ENCODE data around the gene IQGAP2.
"Not testable (repeated sequence)": the region's sequence is repeated elsewhere in the genome, so short reads cannot be mapped to it uniquely, and the experiment has no call there.

IQGAP2 gene

DNA sequence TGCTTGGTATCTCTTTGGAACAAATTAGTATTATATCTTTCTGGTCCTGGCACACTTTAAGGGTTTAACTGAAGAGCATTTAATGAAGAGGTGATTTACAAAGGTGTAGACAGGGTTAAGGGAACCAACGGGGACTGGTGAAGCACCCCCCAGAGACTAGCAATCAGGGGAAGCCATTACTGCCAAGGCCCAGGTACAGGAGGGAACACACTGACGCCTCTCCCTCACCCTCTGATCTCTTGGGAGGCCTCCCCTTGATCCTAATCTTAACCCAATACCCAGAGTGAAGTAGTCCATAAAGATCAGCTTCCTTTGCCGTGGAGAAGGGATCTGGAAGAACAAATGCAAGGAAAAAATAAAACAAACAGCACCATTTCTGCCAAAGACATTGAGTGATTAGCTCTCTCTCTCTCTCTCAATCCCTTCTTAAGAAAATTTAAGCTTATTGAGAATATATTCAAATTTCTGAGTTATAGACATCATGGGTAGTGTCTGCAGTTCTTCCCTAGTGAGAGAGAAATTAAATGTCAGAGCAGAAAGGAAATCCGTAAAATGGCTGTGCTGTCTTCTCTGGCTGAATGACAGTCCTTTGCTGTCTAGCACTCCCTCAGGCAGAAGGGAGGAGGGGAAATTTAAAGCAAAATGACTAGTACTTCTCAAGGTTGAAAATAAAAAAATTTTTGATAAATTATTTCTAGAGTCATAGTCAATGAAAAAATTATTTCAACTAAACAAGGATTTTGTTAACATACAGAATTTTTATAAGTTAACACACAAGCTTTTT lies 332.9 kb downstream of the IQGAP2 start:
- no peak overlapping the region for H3K4me3 ChIP-seq (ENCODE audit: low read length in 2 of 2)
- H3K27ac ChIP-seq (ENCODE audit: low read length) = no peak overlapping the region

DNA sequence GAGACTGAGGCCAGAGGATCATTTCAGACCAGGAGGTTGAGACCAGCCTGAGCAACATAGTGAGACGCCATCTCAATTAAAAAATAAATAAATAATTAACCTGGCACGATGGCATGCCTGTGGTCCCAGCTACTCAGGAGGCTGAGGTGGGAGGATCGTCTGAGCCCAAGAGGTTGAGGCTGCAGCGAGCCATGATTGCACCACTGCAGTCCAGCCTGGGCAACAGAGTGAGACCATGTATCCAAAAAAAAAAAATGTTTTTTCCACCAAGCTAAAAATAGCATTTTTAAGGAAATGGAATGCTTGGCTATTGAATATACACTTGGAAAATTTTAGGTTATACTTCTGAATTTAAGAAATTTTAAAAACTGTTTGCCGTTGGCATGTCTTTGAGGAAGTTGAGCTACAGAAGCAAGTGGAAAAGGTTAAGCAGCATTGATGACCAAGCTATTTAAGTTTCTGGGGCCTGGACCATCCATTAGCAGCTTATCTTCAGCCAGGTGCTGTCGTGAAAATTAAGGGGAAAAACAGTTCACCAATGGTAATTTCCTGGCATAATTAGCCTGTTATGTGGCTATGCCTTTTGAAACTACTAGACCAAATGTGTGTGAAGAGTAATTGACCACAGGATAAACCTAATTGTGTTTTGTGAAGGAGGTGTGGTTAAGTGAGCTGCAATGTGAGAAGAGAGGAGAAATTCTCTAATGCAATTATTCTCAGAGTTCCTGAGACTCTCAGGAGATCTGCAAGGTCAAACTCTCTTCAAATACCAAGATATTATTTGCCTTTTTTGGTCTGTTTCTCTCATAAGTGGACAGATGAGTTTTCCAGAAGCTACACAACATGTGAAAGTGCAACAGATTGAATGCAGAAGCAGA lies 333.8 kb downstream of the IQGAP2 start:
- Histone ChIP-seq H3K36me3 (ENCODE audit: control insufficient read depth in 2 of 2, insufficient read depth in 2 of 2, low read length in 2 of 2) (no peaks in the 10 kb centered on the region), H3K4me3 (ENCODE audit: low read length in 2 of 2) (no peak overlapping the region), H3K27me3 (ENCODE audit: control insufficient read depth in 1 of 2, insufficient read depth in 2 of 2, low read length in 2 of 2) (no peaks in the 10 kb centered on the region), H3K9me3 (ENCODE audit: control insufficient read depth in 2 of 2, low read length in 2 of 2) (no peaks in the 10 kb centered on the region), H3K9ac (ENCODE audit: low read length in 2 of 2) (no peak overlapping the region), H3K4me1 (ENCODE audit: control insufficient read depth, insufficient read depth, low read length) (no peaks in the 10 kb centered on the region), H3K27ac (ENCODE audit: low read length) (no peak overlapping the region)

More for the DNA sequence above, 332.9 kb downstream of the IQGAP2 start:
- peaks cover 0 to 1% of the 10 kb centered on the region in 2 donors for H3K9me3 ChIP-seq (ENCODE audit: control insufficient read depth in 2 of 2, low read length in 2 of 2)
- H3K9ac ChIP-seq (ENCODE audit: low read length in 2 of 2) = no peak overlapping the region
- H3K36me3 ChIP-seq (ENCODE audit: control insufficient read depth in 2 of 2, insufficient read depth in 2 of 2, low read length in 2 of 2) = no peaks in the 10 kb centered on the region
- no peaks in the 10 kb centered on the region for H3K27me3 ChIP-seq (ENCODE audit: control insufficient read depth in 1 of 2, insufficient read depth in 2 of 2, low read length in 2 of 2)
- H3K4me1 ChIP-seq (ENCODE audit: control insufficient read depth, insufficient read depth, low read length) = no peaks in the 10 kb centered on the region

DNA sequence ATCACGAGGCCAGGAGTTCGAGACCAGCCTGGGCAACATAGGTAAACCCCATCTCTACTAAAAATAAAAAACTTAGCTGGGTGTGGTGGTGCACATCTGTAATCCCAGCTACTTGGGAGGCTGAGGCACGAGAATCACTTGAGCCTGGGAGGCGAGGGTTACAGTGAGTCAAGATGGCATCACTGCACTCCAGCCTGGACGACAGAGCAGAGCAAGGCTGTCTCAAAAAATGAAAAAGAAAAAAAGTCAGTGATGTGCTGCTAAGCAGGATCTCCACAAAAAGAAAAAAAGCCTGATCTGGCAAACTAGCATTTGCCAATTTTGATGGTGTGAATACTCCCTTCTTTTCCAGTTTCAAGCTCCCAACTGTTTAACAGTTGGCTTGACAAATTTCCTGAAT lies 334.8 kb downstream of the IQGAP2 start:
- H3K9ac ChIP-seq (ENCODE audit: low read length in 2 of 2) = no peak overlapping the region
- no peak overlapping the region for H3K4me3 ChIP-seq (ENCODE audit: low read length in 2 of 2)
- no peaks in the 10 kb centered on the region for H3K36me3 ChIP-seq (ENCODE audit: control insufficient read depth in 2 of 2, insufficient read depth in 2 of 2, low read length in 2 of 2)
- H3K4me1 ChIP-seq (ENCODE audit: control insufficient read depth, insufficient read depth, low read length) = no peaks in the 10 kb centered on the region
- H3K27ac ChIP-seq (ENCODE audit: low read length) = no peak overlapping the region
- H3K9me3 ChIP-seq (ENCODE audit: control insufficient read depth in 2 of 2, low read length in 2 of 2) = no peaks in the 10 kb centered on the region
- no peaks in the 10 kb centered on the region for H3K27me3 ChIP-seq (ENCODE audit: control insufficient read depth in 1 of 2, insufficient read depth in 2 of 2, low read length in 2 of 2)

DNA sequence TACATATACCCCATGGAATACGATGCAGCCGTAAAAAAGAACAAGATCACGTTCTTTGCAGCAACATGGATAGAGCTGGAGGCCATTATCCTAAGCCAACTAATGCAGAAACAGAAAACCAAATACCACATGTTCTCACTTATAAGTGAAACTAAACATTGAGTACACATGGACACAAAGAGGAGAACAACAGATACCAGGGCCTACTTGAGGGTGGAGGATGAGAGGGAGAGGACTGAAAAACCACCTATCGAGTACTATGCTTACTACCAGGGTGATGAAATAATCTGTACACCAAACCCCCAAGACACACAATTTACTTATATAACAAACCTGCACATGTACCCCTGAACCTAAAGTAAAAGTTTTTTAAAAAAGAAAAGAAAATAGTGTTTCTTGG lies 338.4 kb downstream of the IQGAP2 start:
- H3K9ac ChIP-seq (ENCODE audit: low read length in 2 of 2); H3K4me1 ChIP-seq (ENCODE audit: control insufficient read depth, insufficient read depth, low read length); H3K4me3 ChIP-seq (ENCODE audit: low read length in 2 of 2); H3K9me3 ChIP-seq (ENCODE audit: control insufficient read depth in 2 of 2, low read length in 2 of 2); H3K27ac ChIP-seq (ENCODE audit: low read length); H3K27me3 ChIP-seq (ENCODE audit: control insufficient read depth in 1 of 2, insufficient read depth in 2 of 2, low read length in 2 of 2); H3K36me3 ChIP-seq (ENCODE audit: control insufficient read depth in 2 of 2, insufficient read depth in 2 of 2, low read length in 2 of 2): not testable (repeated sequence)

DNA sequence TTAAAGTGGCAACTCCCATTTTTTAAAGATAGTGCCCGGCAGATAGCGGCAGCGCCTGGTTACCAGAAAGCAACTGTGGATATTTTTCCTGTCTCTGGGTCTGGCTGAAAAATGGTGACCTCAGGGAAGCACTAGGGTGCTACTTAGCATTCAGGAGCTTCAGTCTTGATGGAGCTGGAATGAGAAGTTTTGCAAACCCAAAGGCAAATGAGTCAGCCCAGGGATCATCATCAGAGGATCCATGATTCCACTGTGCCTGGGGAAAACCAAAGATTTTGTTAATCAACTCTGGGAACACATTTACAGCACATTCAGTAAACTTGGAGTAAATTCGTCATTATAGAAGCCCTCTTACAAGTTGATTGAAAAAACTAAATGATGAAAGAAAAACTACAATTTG lies 339.5 kb downstream of the IQGAP2 start:
- no peak overlapping the region for H3K27ac ChIP-seq (ENCODE audit: low read length)

DNA sequence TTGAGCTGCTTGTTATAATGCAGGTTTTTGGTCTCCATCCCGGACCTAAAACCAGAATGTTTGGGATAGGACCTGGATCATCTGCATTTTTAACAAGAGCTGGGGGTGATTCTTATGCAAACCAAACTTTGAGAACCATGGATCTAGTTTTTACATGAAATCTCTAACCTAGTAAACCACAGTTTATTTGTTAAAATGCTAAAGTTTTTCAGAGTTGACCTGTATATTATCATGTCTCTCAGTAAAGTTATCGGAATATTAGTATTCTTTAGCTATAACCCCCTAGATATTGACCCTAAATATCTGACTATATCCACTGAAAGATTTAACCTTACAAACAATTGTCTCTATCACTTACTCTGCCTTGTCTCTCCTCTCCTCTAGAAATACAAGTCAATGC lies 341.5 kb downstream of the IQGAP2 start:
- H3K4me1 ChIP-seq (ENCODE audit: control insufficient read depth, insufficient read depth, low read length) = no peaks in the 10 kb centered on the region
- H3K36me3 ChIP-seq (ENCODE audit: control insufficient read depth in 2 of 2, insufficient read depth in 2 of 2, low read length in 2 of 2) = no peaks in the 10 kb centered on the region
- H3K27ac ChIP-seq (ENCODE audit: low read length) = no peak overlapping the region
- H3K4me3 ChIP-seq (ENCODE audit: low read length in 2 of 2) = no peak overlapping the region
- H3K27me3 ChIP-seq (ENCODE audit: control insufficient read depth in 1 of 2, insufficient read depth in 2 of 2, low read length in 2 of 2) = no peaks in the 10 kb centered on the region
- H3K9ac ChIP-seq (ENCODE audit: low read length in 2 of 2) = no peak overlapping the region
- no peaks in the 10 kb centered on the region for H3K9me3 ChIP-seq (ENCODE audit: control insufficient read depth in 2 of 2, low read length in 2 of 2)

More for the DNA sequence above, 339.5 kb downstream of the IQGAP2 start:
- H3K4me3 ChIP-seq (ENCODE audit: low read length in 2 of 2) = no peak overlapping the region
- no peaks in the 10 kb centered on the region for H3K36me3 ChIP-seq (ENCODE audit: control insufficient read depth in 2 of 2, insufficient read depth in 2 of 2, low read length in 2 of 2)
- no peaks in the 10 kb centered on the region for H3K4me1 ChIP-seq (ENCODE audit: control insufficient read depth, insufficient read depth, low read length)
- H3K27me3 ChIP-seq (ENCODE audit: control insufficient read depth in 1 of 2, insufficient read depth in 2 of 2, low read length in 2 of 2) = no peaks in the 10 kb centered on the region
- no peaks in the 10 kb centered on the region for H3K9me3 ChIP-seq (ENCODE audit: control insufficient read depth in 2 of 2, low read length in 2 of 2)
- H3K9ac ChIP-seq (ENCODE audit: low read length in 2 of 2) = no peak overlapping the region

DNA sequence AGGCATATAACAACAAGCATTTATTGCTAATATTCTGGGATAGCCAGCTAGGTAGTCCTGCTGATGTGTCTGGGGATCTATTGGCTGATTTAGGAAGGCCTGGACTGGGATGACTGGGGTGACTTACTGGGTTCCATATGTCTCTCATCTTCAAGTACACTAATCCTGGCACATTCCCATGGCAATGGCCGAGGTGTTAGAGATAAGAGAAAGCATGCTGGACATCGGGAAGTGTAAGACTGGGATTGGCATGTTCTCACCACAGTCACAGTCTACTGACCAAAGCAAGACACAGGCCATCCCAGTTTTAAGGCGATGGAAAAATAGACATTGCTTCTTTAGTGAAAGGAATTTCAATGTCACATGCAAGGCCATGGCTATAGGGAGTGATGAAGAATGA lies 342.6 kb downstream of the IQGAP2 start:
- Histone ChIP-seq H3K9me3 (ENCODE audit: control insufficient read depth in 2 of 2, low read length in 2 of 2) (no peaks in the 10 kb centered on the region), H3K4me3 (ENCODE audit: low read length in 2 of 2) (no peak overlapping the region), H3K9ac (ENCODE audit: low read length in 2 of 2) (no peak overlapping the region), H3K4me1 (ENCODE audit: control insufficient read depth, insufficient read depth, low read length) (no peaks in the 10 kb centered on the region), H3K27me3 (ENCODE audit: control insufficient read depth in 1 of 2, insufficient read depth in 2 of 2, low read length in 2 of 2) (no peaks in the 10 kb centered on the region), H3K36me3 (ENCODE audit: control insufficient read depth in 2 of 2, insufficient read depth in 2 of 2, low read length in 2 of 2) (no peaks in the 10 kb centered on the region), H3K27ac (ENCODE audit: low read length) (no peak overlapping the region)

DNA sequence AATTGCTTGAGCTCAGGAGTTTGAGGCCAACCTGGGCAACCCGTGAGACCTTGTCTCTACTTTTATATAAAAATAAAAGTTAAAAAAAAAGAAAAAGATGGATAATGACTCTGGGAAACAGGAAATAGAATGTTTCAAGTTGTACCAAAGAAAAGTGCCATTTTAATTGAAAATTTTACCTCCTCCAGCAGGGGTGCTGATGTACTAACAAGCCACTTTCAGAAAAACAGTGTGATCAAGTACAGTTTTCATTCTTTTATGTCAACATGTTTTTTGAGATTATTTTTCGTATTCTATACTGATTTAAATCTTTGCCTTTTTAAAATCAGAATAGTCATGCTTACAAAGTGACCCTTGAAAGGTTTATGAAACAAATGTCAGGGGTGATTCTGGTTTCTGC lies 343.6 kb downstream of the IQGAP2 start:
- Histone ChIP-seq H3K4me3 (ENCODE audit: low read length in 2 of 2) (no peak overlapping the region), H3K9ac (ENCODE audit: low read length in 2 of 2) (no peak overlapping the region), H3K27me3 (ENCODE audit: control insufficient read depth in 1 of 2, insufficient read depth in 2 of 2, low read length in 2 of 2) (no peaks in the 10 kb centered on the region), H3K27ac (ENCODE audit: low read length) (no peak overlapping the region), H3K9me3 (ENCODE audit: control insufficient read depth in 2 of 2, low read length in 2 of 2) (no peaks in the 10 kb centered on the region), H3K36me3 (ENCODE audit: control insufficient read depth in 2 of 2, insufficient read depth in 2 of 2, low read length in 2 of 2) (no peaks in the 10 kb centered on the region), H3K4me1 (ENCODE audit: control insufficient read depth, insufficient read depth, low read length) (no peaks in the 10 kb centered on the region)

DNA sequence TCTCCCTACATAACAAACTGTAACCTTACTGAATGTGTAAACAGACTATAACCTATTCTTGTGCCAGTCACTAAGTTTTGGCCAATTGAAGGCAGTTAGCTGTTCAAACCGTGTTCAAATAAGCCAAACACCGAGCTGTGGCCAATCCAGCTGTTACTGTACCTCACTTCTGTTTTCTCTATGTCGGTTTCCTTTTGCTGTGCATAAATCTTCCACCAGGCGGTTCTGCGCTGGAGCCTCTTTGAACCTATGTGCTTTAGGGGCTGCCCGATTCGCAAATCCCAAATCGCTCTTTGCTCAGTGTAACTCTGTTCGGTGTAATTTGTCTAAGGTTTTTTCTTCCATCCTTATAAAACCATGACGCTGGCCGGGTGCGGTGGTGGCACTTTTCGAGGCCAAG lies 344.6 kb downstream of the IQGAP2 start:
- Histone ChIP-seq H3K27me3 (ENCODE audit: control insufficient read depth in 1 of 2, insufficient read depth in 2 of 2, low read length in 2 of 2) (no peaks in the 10 kb centered on the region), H3K4me3 (ENCODE audit: low read length in 2 of 2) (no peak overlapping the region), H3K9me3 (ENCODE audit: control insufficient read depth in 2 of 2, low read length in 2 of 2) (no peaks in the 10 kb centered on the region), H3K36me3 (ENCODE audit: control insufficient read depth in 2 of 2, insufficient read depth in 2 of 2, low read length in 2 of 2) (no peaks in the 10 kb centered on the region), H3K27ac (ENCODE audit: low read length) (no peak overlapping the region), H3K9ac (ENCODE audit: low read length in 2 of 2) (no peak overlapping the region), H3K4me1 (ENCODE audit: control insufficient read depth, insufficient read depth, low read length) (no peaks in the 10 kb centered on the region)

DNA sequence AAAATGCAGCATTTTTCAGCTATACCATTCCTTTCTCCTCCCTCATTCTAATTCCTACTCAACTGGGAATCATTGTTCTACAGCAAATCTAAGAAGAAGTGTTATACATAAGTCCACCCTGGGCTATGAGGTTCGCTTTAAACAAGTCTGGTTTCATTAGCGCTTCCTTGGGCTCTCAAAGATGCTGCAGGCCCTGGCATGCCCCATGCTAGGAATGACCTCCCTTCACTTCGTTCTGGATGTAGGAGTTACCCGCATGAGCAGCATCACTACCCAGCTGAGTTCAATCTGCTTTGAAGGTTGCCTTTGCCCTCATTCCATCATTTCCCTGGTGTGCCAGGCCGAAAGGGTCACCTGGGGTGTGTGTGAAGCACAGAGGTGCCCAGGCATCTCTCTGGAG lies 348.2 kb downstream of the IQGAP2 start:
- Histone ChIP-seq H3K9me3 (ENCODE audit: control insufficient read depth in 2 of 2, low read length in 2 of 2) (no peaks in the 10 kb centered on the region), H3K4me1 (ENCODE audit: control insufficient read depth, insufficient read depth, low read length) (no peaks in the 10 kb centered on the region), H3K4me3 (ENCODE audit: low read length in 2 of 2) (no peak overlapping the region), H3K9ac (ENCODE audit: low read length in 2 of 2) (no peak overlapping the region), H3K27ac (ENCODE audit: low read length) (no peak overlapping the region), H3K36me3 (ENCODE audit: control insufficient read depth in 2 of 2, insufficient read depth in 2 of 2, low read length in 2 of 2) (no peaks in the 10 kb centered on the region), H3K27me3 (ENCODE audit: control insufficient read depth in 1 of 2, insufficient read depth in 2 of 2, low read length in 2 of 2) (no peaks in the 10 kb centered on the region)

DNA sequence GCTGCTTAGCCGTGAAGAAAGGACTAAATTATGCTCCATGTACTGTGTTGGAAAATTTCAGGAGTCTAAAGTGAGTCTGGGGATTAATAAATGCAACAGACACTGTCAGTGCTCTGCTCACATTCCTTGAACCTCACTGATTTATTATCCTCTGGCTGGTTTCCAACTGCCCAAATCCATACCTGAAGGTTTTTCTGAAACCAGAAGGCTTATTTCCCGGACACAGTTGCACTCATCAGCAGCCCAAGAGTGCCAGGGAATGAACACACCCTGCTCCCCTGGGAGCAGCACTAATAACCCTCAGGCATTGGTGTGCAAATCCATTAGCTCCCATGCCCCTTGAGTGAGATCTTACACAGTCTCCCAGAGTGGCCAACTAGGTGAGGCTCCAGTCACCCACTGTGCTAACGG lies 351.6 kb downstream of the IQGAP2 start:
- H3K36me3 ChIP-seq (ENCODE audit: control insufficient read depth in 2 of 2, insufficient read depth in 2 of 2, low read length in 2 of 2) = no peaks in the 10 kb centered on the region
- no peak overlapping the region for H3K4me3 ChIP-seq (ENCODE audit: low read length in 2 of 2)
- H3K27ac ChIP-seq (ENCODE audit: low read length) = no peak overlapping the region
- H3K9me3 ChIP-seq (ENCODE audit: control insufficient read depth in 2 of 2, low read length in 2 of 2) = no peaks in the 10 kb centered on the region
- H3K27me3 ChIP-seq (ENCODE audit: control insufficient read depth in 1 of 2, insufficient read depth in 2 of 2, low read length in 2 of 2) = no peaks in the 10 kb centered on the region
- no peak overlapping the region for H3K9ac ChIP-seq (ENCODE audit: low read length in 2 of 2)
- no peaks in the 10 kb centered on the region for H3K4me1 ChIP-seq (ENCODE audit: control insufficient read depth, insufficient read depth, low read length)

All from stomach smooth muscle (tissue), 2 donors.